Mammary epithelial cell (primary cell): ENCODE measurements around the gene LMO7.

Source experiments
- CTCF ChIP-seq, 2 donors: IDR thresholded peaks in 1 of 2; conservative IDR thresholded peaks in 1 of 2; 2 replicates each; pipeline ENCODE4 v1.5.1; 2011 to 2012; ENCODE audit warnings: inconsistent platforms in 2 of 2, low read length in 2 of 2, mild to moderate bottlenecking in 2 of 2, control low read depth in 1 of 2, low read depth in 1 of 2; ENCODE audit not compliant: insufficient read depth in 1 of 2; ENCODE audit errors: extremely low read depth in 1 of 2
- EZH2 ChIP-seq: IDR thresholded peaks from 2 replicates; pipeline ENCODE4 v1.6.1; 2012; ENCODE audit warnings: low read length, inconsistent platforms, borderline replicate concordance

GRCh38 chr13:75745387-75745786 lies 109.3 kb downstream of the LMO7 start:
- no peak for TF ChIP-seq CTCF (conservative IDR thresholded peaks at IDR 0.05 in 1 of 2, IDR thresholded peaks at IDR 0.05 in 1 of 2; ENCODE audit: extremely low read depth in 1 of 2, insufficient read depth in 1 of 2, low read depth in 1 of 2, low read length in 2 of 2)
- no peak for TF ChIP-seq EZH2
